Measurements from ENCODE around the gene TTC23L.

The TTC23L gene

DNA sequence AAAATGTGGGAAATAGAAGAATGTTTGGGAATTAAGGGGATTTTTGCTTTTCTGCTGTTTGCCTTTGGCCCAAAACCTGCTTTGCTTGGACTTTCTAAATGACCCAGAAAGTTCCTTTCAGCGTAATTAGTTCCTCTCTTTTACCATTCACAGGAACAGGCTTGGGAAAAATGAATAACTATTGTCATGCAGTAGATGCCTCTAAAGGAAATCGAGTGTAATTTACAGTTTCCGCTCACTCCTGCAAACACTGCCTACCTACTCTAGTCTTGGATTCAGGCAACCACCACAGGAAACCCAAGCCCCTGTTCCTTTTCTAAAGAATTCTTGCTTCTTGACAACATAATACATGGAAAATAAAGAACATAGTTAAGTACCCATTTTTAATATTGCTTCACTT lies 25.0 kb downstream of the TTC23L start:
- TF ChIP-seq, protein P1, sequence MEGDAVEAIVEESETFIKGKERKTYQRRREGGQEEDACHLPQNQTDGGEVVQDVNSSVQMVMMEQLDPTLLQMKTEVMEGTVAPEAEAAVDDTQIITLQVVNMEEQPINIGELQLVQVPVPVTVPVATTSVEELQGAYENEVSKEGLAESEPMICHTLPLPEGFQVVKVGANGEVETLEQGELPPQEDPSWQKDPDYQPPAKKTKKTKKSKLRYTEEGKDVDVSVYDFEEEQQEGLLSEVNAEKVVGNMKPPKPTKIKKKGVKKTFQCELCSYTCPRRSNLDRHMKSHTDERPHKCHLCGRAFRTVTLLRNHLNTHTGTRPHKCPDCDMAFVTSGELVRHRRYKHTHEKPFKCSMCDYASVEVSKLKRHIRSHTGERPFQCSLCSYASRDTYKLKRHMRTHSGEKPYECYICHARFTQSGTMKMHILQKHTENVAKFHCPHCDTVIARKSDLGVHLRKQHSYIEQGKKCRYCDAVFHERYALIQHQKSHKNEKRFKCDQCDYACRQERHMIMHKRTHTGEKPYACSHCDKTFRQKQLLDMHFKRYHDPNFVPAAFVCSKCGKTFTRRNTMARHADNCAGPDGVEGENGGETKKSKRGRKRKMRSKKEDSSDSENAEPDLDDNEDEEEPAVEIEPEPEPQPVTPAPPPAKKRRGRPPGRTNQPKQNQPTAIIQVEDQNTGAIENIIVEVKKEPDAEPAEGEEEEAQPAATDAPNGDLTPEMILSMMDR (IDR thresholded peaks at IDR 0.05; ENCODE audit: low read depth, low read length, missing control alignments) = no peak
- in situ Hi-C loops (cut with HindIII; ENCODE audit: low sequenced_read_pairs) = no loop called here
- no peak overlapping the region for H3K4me3 ChIP-seq (ENCODE audit: low read depth, low read length)
- DNase-seq (ENCODE audit: low read depth) = no peak

DNA sequence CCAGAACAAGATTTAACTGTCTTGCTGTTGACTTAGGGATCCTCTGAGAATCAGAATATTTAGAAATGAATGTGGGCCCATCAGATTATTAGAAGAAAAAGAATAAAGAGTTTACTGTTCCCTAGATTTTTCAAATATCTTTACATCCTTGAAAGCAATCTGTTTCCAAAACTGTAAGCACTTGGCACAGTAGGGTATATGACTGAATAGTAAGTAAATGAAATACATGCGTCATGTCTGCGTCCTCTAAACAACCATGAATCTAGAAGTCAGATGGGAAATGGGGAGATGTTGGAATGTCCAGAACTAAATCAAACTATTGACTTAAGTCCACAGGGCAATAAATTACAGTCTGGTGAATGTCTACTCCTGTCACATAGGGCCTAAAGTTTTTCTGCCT lies 26.1 kb downstream of the TTC23L start:
- TF ChIP-seq, protein P1 (IDR thresholded peaks at IDR 0.05; ENCODE audit: low read depth, low read length, missing control alignments) = no peak
- no peak for DNase-seq (ENCODE audit: low read depth)
- in situ Hi-C loops (cut with HindIII; ENCODE audit: low sequenced_read_pairs) = no loop called here
- no peak overlapping the region for H3K4me3 ChIP-seq (ENCODE audit: low read depth, low read length)

DNA sequence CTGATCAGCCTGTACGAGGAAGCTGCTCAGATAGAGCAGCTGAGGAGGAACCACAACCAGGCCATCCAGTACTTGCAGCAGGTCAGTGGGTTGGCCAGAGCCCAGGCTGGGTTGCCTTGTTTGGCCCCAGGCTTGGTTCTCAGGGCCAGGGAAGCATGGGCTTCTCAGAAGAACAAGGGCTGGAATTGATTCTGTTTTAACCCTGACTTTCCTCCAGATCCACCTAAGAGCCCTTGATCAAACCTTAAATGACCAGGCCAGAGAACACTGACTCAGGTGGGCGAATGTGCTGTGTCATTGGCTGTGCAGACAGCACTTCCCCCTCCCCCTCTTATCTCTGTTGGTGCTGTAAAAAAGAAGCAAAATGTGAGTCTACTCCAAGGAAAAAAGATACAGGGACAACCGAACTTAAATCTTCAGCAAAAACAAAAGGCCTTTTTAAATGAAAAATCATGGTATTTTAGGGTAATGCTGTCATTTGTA lies 28.1 kb downstream of the TTC23L start:
- in situ Hi-C loops (cut with HindIII; ENCODE audit: low sequenced_read_pairs) = no loop called here
- no peak for DNase-seq (ENCODE audit: low read depth)
- no peak overlapping the region for H3K4me3 ChIP-seq (ENCODE audit: low read depth, low read length)
- TF ChIP-seq, protein P1 (IDR thresholded peaks at IDR 0.05; ENCODE audit: low read depth, low read length, missing control alignments) = no peak

DNA sequence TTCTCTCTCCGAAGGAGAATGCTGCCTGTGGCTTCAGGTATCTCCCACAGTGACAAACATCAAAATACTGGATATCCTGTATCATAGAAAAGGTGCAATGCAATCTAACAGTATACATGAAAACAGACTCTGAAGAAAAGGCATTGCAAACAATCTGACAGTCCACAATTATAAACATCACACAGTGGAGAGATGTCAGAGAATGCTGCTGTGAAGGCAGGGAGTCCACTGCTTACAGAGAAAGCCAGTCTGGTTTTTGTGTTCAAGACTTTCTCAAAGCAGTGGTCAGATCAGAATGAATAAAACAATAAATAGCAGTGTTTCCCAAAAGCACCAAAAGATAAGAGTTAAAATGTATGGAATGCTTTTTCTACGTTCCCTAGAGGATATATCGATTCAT lies 28.7 kb downstream of the TTC23L start:
- in situ Hi-C loops (cut with HindIII; ENCODE audit: low sequenced_read_pairs) = no loop called here
- no peak overlapping the region for H3K4me3 ChIP-seq (ENCODE audit: low read depth, low read length)
- TF ChIP-seq, protein P1 (IDR thresholded peaks at IDR 0.05; ENCODE audit: low read depth, low read length, missing control alignments) = no peak
- no peak for DNase-seq (ENCODE audit: low read depth)

DNA sequence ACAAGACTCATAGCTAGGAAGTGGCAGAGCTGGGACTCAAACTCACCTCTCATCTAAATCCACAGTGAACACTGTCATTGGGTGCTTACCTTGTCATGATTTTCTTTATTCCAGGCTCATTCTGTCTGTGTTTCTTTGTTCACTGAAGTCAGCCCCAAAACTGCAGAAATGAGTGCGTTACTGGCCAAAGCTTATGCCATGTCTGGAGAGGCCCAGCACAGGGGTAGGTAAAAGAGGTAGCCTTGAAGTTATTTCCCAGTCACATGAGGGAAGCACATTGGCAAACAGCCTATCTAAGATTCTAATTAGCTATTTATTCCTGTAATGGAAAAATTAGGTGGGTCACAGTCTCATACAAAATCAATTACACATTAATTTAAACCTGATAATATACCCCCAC lies 29.8 kb downstream of the TTC23L start:
- TF ChIP-seq, protein P1 (IDR thresholded peaks at IDR 0.05; ENCODE audit: low read depth, low read length, missing control alignments) = no peak
- in situ Hi-C loops (cut with HindIII; ENCODE audit: low sequenced_read_pairs) = no loop called here
- no peak for DNase-seq (ENCODE audit: low read depth)

DNA sequence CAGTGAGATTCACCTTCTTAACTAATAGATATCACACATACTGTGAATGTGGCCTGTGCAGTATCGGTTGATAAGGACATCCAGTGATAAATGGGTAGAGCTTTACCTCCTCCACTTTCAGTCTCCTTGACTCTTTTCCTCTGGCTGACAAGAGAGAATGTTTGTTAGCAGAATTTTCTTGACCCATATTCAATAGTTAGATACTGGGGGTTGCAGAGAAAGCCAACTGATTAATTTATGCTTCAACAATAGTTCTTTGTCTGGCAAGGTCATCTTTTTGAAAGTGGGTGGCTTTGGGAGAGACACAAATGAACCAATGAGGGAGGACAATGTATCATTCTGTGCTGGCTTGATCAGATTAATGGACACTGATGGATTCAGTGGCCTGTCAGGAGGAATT lies 30.3 kb downstream of the TTC23L start:
- no peak for DNase-seq (ENCODE audit: low read depth)
- TF ChIP-seq, protein P1 (IDR thresholded peaks at IDR 0.05; ENCODE audit: low read depth, low read length, missing control alignments) = no peak
- in situ Hi-C loops (cut with HindIII; ENCODE audit: low sequenced_read_pairs) = no loop called here
- no peak overlapping the region for H3K4me3 ChIP-seq (ENCODE audit: low read depth, low read length)

More for the DNA sequence above, 29.8 kb downstream of the TTC23L start:
- H3K4me3 ChIP-seq (ENCODE audit: low read depth, low read length) = no peak overlapping the region

DNA sequence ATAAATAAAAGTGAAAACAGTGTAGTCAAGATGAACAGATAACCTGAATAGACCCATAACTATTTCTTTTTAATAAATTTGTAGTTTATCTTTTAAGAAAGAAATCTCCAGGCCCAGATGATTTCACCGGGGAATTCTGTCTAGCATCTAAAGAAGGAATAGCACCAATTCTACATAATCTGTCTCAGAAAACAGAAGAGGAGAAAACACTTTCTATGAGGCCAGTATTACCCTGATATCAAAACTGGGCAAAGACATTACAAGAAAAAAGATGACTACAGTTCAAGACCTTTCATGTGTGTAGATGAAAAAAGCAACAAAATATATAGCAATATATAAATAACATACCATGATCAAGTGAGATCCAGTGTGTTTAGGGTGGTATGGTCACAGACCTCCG lies 31.4 kb downstream of the TTC23L start:
- no peak for DNase-seq (ENCODE audit: low read depth)
- in situ Hi-C loops (cut with HindIII; ENCODE audit: low sequenced_read_pairs) = no loop called here
- TF ChIP-seq, protein P1 (IDR thresholded peaks at IDR 0.05; ENCODE audit: low read depth, low read length, missing control alignments) = no peak
- no peak overlapping the region for H3K4me3 ChIP-seq (ENCODE audit: low read depth, low read length)
